GM18507 (cell line): ENCODE data around the gene GPC1.
"Not testable (repeated sequence)": the region's sequence is repeated elsewhere in the genome, so short reads cannot be mapped to it uniquely, and the experiment has no call there.

Experiments used
- DNase-seq: peaks from one replicate; pipeline ENCODE4 v3.0.0; 2011; ENCODE audit warnings: low read depth; ENCODE audit not compliant: insufficient read length; ENCODE audit errors: extremely low spot score
- FAIRE-seq: peaks from 2 replicates; lab custom pipeline; 2011; peaks lifted over from hg19 to GRCh38; lab: Jason Lieb, UNC

The GPC1 gene

GRCh38 chr2:240435457-240435947 is at the start of gene GPC1:
GPC1 (plus strand) TSS chr2:240435663; CDS start chr2:240435919, 256 bp downstream.
- FAIRE-seq (no peak), DNase-seq (peak; percentile 72)

- no peak for FAIRE-seq
- no peak for DNase-seq
Measured at GRCh38 chr2:240386326-240386725, 49.1 kb upstream of the GPC1 start.

DNA sequence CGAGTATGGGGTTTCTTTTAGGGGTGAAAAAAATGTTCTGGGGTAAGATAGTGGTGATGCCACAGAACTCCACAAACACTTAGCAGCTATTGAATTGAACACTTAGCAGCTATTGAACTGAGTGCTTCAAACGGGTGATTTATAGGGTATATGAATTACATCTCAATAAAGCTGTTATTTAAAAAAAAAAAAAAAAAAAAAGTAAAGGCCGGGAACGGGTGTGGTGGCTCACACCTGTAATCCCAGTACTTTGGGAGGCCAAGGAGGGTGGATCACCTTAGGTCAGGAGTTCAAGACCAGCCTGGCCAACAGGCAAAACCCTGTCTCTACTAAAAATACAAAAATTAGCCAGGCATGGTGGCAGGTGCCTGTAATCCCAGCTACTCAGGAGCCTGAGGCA is 48.7 kb upstream of the GPC1 start:
- FAIRE-seq, DNase-seq: not testable (repeated sequence)

- DNase-seq (no peak), FAIRE-seq (no peak)
Measured at GRCh38 chr2:240387325-240387668, 48.2 kb upstream of the GPC1 start.

DNA sequence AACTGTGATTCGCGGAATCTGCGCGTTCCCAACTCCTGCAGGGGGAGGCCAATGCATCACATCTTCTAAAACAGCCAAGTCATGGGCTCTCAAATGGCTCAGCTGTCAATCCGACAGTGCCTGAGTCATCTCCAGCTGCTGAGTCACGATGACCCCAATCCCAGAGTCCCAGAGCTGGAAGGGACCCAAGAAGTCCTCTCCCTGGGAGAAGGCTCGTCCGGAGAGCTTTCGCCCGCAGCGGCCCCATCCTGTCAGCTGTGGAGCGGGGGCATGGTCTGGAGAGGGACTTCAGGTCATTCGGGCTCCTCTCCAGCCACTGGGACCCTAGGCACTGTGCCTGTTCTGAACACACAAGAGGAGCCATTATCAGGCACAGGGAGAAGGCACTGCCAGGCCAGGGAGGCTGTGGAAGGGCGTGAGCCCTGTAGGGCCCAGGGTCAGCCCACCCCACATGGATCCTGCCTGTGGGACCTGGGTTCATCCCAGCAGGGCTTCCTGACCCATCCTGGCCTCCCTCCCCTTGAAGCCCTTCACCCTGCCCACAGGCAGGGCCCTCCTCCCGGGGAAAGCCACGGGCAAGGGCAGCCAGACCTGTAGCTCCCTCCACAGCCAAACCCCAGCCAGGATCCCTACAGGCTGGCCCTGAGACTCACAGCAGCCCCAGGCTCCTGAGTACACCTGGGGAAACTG is 47.6 kb upstream of the GPC1 start:
- FAIRE-seq: no peak
- no peak for DNase-seq

- DNase-seq (no peak), FAIRE-seq (no peak)
Measured at GRCh38 chr2:240388471-240389301, 46.8 kb upstream of the GPC1 start.

DNA sequence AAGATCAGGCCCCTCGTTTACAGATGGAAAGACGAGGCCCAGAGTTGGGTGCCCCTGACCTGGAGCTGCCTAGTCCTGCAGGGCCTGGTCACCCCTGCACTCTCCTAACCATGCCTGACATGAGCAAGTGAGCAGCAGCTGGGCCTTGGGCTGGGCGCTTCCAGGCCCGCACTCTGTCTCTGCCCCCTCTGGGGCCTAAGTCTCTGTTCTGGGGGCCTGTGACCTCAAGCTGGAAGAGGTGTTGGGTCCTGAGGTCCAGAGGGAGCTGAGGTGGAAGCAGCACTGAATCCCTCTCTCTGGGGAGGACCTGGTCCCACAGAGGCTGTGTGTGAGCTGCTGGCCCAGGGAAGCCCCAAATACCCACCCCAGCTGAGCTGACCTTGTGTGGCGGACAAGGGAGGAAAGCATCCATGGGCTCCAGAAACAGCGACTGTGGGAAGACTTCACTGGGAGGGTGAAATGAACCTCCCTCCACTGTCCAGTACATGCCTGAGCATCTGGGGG is 46.1 kb upstream of the GPC1 start:
- FAIRE-seq (no peak), DNase-seq (no peak)

GRCh38 chr2:240390091-240391073 is 45.1 kb upstream of the GPC1 start:
- no peak for DNase-seq
- FAIRE-seq: no peak

GRCh38 chr2:240391111-240392051 is 44.1 kb upstream of the GPC1 start:
- DNase-seq (no peak), FAIRE-seq (no peak)

DNA sequence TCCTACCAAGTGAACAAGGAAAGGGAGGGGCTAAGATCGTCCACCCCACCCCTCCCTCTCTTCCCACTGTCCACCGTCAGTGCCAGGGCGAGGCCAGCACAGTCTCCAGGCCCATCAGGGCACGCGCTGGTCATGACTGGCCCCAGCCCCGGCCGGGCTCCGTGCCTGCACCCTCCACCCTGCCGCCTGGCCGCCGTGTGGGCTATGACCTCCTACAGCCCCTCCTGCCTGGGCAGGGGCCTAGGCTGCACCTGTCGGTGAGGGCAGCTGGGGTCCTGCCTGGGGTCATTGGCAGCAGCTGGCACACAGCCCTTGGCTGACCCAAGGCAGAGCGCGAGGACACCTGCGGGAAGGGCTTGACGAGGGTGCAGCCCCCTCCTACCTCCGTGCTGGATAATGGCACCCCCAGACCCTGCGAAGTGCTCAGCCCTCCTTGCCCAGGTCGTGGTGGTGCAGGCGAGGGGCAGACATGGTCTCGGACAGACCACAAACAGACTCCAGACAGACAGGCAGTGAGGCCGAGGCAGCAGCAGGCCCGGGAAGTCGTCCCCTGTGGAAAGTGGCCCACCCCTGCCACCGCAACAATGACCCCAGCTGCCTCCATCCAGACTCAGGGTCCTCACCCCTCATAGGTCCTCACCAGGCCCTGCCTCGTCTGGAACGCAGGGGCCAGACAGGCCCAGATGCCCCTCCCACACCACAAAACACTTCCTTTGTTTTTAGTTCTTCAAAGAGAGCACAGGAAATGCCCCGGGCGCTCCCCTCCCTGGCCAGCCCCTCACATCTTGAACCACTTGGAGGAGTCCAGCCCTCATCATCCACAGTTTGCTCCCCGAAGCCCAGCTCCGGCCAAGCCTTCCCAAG is 43.1 kb upstream of the GPC1 start:
- FAIRE-seq (no peak), DNase-seq (no peak)

DNA sequence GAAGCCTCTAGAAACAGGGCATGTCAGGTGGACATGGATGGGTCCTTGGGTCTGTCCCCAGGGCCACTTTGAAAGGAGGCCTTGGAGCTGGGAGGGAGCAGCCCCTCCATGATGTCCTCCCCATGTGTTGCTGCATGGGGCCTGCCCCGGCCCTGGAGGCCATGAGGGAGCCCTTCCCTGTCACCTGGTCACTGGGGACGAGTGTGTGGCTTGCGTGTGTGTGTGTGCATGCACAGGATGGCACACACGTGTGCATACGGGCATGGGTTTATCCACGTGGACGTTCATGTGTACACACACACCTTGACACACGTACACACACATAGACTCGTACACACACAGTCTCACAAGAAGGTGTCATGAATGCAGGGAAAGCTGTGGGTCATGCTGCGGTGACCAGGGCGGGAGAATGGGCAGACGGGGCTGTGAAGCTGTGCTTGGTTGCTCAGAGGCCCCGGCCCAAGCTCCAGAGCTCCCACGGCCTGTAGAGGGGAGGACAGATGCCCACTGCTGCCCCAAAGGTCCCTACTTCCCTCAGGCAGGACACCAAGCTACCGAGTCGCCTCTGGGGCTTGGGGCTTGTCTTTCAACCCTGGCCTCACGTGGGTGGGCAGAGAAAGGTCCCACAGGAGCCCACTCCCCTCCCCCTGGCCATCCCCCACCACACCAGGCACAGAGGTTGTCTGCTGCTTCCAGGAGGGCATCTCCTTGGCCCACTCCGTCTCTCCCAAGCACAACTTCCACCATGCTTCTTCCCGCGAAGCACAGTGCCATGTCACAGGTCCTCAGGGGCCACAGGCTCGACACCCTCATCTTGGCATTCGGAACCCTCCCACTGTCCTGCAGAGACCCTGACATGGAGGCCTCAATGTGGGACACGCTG is 42.3 kb upstream of the GPC1 start:
- DNase-seq (no peak), FAIRE-seq (no peak)

DNA sequence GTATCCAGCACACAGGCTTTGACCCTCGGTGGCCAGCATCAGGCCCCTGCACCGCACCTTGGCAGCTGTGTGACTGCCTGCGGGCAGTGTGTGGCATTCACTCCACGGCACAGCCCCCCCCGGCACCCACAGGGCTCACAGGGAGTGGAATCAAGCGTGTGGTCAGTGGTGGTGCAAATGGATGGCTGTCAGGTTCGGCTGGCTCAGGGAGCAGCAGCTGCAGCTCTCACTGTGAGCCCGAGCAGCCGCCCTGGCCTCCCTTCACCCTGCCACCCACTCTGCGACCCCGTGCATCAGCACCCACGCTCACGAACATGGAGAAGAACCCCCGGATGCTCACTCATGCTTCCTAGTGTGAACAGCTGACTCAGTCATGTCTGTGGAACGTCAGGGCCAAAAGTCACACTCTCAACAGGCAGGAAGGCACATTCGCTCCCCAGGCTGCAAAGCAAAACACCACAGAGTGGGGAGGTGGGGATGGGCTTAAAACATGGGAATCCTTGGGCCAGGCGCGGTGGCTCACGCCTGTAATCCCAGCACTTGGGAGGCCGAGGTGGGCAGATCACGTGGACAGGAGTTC is 41.5 kb upstream of the GPC1 start:
- FAIRE-seq: no peak
- DNase-seq: no peak

- DNase-seq: no peak
- FAIRE-seq: no peak
Measured at GRCh38 chr2:240394549-240394948, 40.9 kb upstream of the GPC1 start.

DNA sequence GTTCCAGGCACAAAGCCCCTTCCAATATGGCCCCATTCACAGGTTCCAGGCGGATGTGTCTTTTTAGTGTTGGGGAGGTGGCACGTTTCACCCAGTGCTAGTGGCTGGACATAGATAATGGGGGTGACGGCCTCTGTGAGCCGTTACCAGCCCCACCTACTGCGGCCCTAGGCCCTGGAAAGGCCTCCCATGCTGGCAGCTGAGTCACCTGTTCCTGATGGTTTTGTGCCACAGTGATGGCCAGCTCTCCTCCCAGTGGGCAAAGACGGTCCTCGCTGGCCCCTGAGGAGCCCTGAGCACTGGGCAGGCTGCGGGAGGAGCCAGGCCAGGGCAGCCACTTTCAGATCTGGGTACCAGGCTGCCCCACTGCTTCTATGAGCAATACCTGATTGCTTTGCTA is 40.0 kb upstream of the GPC1 start:
- DNase-seq: no peak
- no peak for FAIRE-seq

GRCh38 chr2:240395896-240396622 is 39.4 kb upstream of the GPC1 start:
- FAIRE-seq (no peak), DNase-seq (no peak)
